CD14-positive monocyte (primary cell): Measurements from ENCODE around the gene GRK5. TPM values are rescaled to one million over a fixed set of nuclear protein-coding genes. Genes with fewer than 3 reads are reported as not detected.

ENCODE experiments used
- DNase-seq, 3 donors: peaks; one replicate each; pipeline ENCODE4 v3.0.0-alpha.2; 2011 to 2022
- H2AFZ ChIP-seq: 2 replicates; pipeline ENCODE4 v1.6.0; 2012; ENCODE audit warnings: mild to moderate bottlenecking, low read depth, low read length, inconsistent platforms; ENCODE audit not compliant: insufficient read depth, poor library complexity, severe bottlenecking
- H3K27ac ChIP-seq, 2 donors: 1 replicate in 1 of 2; 2 replicates in 1 of 2; pipeline ENCODE4 v1.5.1; 2012 to 2013; ENCODE audit warnings: low read length in 2 of 2, control low read depth in 1 of 2, inconsistent platforms in 1 of 2, low read depth in 1 of 2, mild to moderate bottlenecking in 1 of 2
- H3K27me3 ChIP-seq, 2 donors: one replicate each; pipeline versions ENCODE4 v1.6.0 to v1.6.1; 2011 to 2013; ENCODE audit warnings: low read length in 2 of 2; ENCODE audit not compliant: control insufficient read depth in 2 of 2, insufficient read depth in 2 of 2
- H3K36me3 ChIP-seq, 2 donors: replicated peaks in 1 of 2; 1 replicate in 1 of 2; 2 replicates in 1 of 2; pipeline versions ENCODE4 v1.5.1 to v1.6.1; 2012 to 2013; ENCODE audit warnings: low read length in 2 of 2, control low read depth in 1 of 2, inconsistent platforms in 1 of 2, mild to moderate bottlenecking in 1 of 2; ENCODE audit not compliant: insufficient read depth in 2 of 2, control insufficient read depth in 1 of 2
- H3K4me1 ChIP-seq, 2 donors: 1 replicate in 1 of 2; 2 replicates in 1 of 2; pipeline versions ENCODE4 v1.5.1 to v1.6.1; 2012 to 2013; ENCODE audit warnings: low read length in 2 of 2, control low read depth in 1 of 2, inconsistent platforms in 1 of 2, mild to moderate bottlenecking in 1 of 2, moderate library complexity in 1 of 2; ENCODE audit not compliant: insufficient read depth in 2 of 2, control insufficient read depth in 1 of 2
- H3K4me2 ChIP-seq: replicated peaks from 2 replicates; pipeline ENCODE3; 2012; ENCODE audit warnings: low read length, moderate library complexity, mild to moderate bottlenecking; ENCODE audit not compliant: poor library complexity, severe bottlenecking; ENCODE audit errors: extremely low read depth
- H3K4me3 ChIP-seq, 3 experiments: fragments of 200-600 bp in 1 of 3; sonication (generic) in 1 of 3; replicated peaks in 1 of 3; 1 replicate in 2 of 3; 2 replicates in 1 of 3; pipeline ENCODE4 v1.5.1; 2011 to 2013; ENCODE audit warnings: low read length in 3 of 3, mild to moderate bottlenecking in 3 of 3, control low read depth in 2 of 3, low read depth in 2 of 3, inconsistent platforms in 1 of 3, moderate library complexity in 1 of 3
- H3K79me2 ChIP-seq: 2 replicates; pipeline ENCODE4 v1.6.0; 2012; ENCODE audit warnings: mild to moderate bottlenecking, control low read depth, inconsistent platforms, low read length, moderate library complexity; ENCODE audit not compliant: insufficient read depth
- H3K9ac ChIP-seq: 2 replicates; pipeline ENCODE4 v1.6.0; 2017; ENCODE audit warnings: low read length, mild to moderate bottlenecking; ENCODE audit not compliant: insufficient read depth, poor library complexity, severe bottlenecking
- H3K9me3 ChIP-seq, 2 donors: replicated peaks in 1 of 2; 1 replicate in 1 of 2; 2 replicates in 1 of 2; pipeline versions ENCODE4 v1.5.1 to v1.6.1; 2012 to 2013; ENCODE audit warnings: low read length in 2 of 2, control low read depth in 1 of 2; ENCODE audit not compliant: control insufficient read depth in 1 of 2, insufficient read depth in 1 of 2
- H4K20me1 ChIP-seq: 2 replicates; pipeline ENCODE4 v1.6.0; 2012; ENCODE audit warnings: mild to moderate bottlenecking, low read length, control low read depth, moderate library complexity; ENCODE audit not compliant: insufficient read depth
- H3K27ac Mint-ChIP-seq, 7 donors: one replicate each; pipeline ENCODE4 v1.8.0; 2020; ENCODE audit warnings: mild to moderate bottlenecking in 7 of 7, mixed read lengths in 7 of 7, moderate library complexity in 6 of 7, inconsistent platforms in 2 of 7
- H3K27me3 Mint-ChIP-seq, 3 donors: one replicate each; pipeline ENCODE4 v1.8.0; 2021 to 2022; ENCODE audit warnings: low read depth in 3 of 3, mild to moderate bottlenecking in 3 of 3, mixed read lengths in 3 of 3, moderate library complexity in 3 of 3, inconsistent platforms in 1 of 3
- H3K36me3 Mint-ChIP-seq, 2 donors: one replicate each; pipeline ENCODE4 v1.8.0; 2020; ENCODE audit warnings: mixed read lengths in 2 of 2, inconsistent platforms in 1 of 2, mild to moderate bottlenecking in 1 of 2
- H3K4me1 Mint-ChIP-seq: one replicate; pipeline ENCODE4 v1.8.0; 2020; ENCODE audit warnings: mild to moderate bottlenecking, mixed read lengths
- H3K4me3 Mint-ChIP-seq, 2 donors: one replicate each; pipeline ENCODE4 v1.8.0; 2020; ENCODE audit warnings: mild to moderate bottlenecking in 2 of 2, mixed read lengths in 2 of 2, moderate library complexity in 1 of 2
- H3K9me3 Mint-ChIP-seq, 7 donors: one replicate each; pipeline ENCODE4 v1.8.0; 2020 to 2022; ENCODE audit warnings: mixed read lengths in 7 of 7, mild to moderate bottlenecking in 6 of 7, moderate library complexity in 6 of 7, inconsistent platforms in 2 of 7
- WGBS: methylation state at CpG from one replicate; pipeline ENCODE4 v1.1.5; 2013; ENCODE audit warnings: missing lambda C conversion rate; ENCODE audit not compliant: insufficient coverage; 5-methylcytosine and 5-hydroxymethylcytosine counted together
- intact Hi-C, 2 donors: fragments of 100-400 bp; cut with micrococcal nuclease; formaldehyde crosslinking; loops; one replicate each; pipeline versions ENCODE4 v1.15.0 to v1.15.1; 2023
- polyA plus RNA-seq, 3 donors: library from polyadenylated mRNA; depleted of rRNA in 1 of 3; unstranded in 2 of 3; stranded (reverse) in 1 of 3; fragments of 300-500 nt in 2 of 3; fragments of >200 nt in 1 of 3; fragmentation: Illumina TruSeq in 2 of 3; gene quantifications; 1 replicate in 2 of 3; 2 replicates in 1 of 3; pipeline ENCODE4 v1.2.3, GENCODE V29; 2012 to 2021
- TF ChIP-seq, protein P1 (sequence below): fragments of 200-600 bp; IDR thresholded peaks from one replicate; pipeline ENCODE4 v1.8.0; 2022; ENCODE audit warnings: antibody characterized with exemption, mild to moderate bottlenecking

The GRK5 gene
- polyA plus RNA-seq, 3 donors = 1.2 to 6.5 (median 2.8) TPM

- H3K4me3 Mint-ChIP-seq = no peak overlapping the region
- peak overlapping the region in 1 of 7 donors; percentile 23 for H3K27ac Mint-ChIP-seq
- Histone ChIP-seq H3K27me3 (peaks cover 0 to 3% of the 10 kb centered on the region in 2 donors), H3K9ac (no peak overlapping the region), H2AFZ (no peak overlapping the region), H3K4me1 (peaks cover 0 to 21% of the 10 kb centered on the region in 2 donors), H3K27ac (no peak overlapping the region), H3K36me3 (no peaks in the 10 kb centered on the region), H3K4me2 (no peak overlapping the region), H3K4me3 (no peak overlapping the region), H3K79me2 (no peaks in the 10 kb centered on the region), H4K20me1 (peaks cover 86% of the 10 kb centered on the region), H3K9me3 (no peaks in the 10 kb centered on the region)
- intact Hi-C loops = no loop called here
- no peak for DNase-seq
- WGBS = 97% methylated on average over 6 of the region's 7 CpGs
- peaks cover 10 to 43% (median 31%) of the 10 kb centered on the region in 3 donors for H3K27me3 Mint-ChIP-seq
- peaks cover 0 to 3% of the 10 kb centered on the region in 2 donors for H3K36me3 Mint-ChIP-seq
- peaks cover 0 to 6% (median 2%) of the 10 kb centered on the region in 7 donors for H3K9me3 Mint-ChIP-seq
- TF ChIP-seq, protein P1, sequence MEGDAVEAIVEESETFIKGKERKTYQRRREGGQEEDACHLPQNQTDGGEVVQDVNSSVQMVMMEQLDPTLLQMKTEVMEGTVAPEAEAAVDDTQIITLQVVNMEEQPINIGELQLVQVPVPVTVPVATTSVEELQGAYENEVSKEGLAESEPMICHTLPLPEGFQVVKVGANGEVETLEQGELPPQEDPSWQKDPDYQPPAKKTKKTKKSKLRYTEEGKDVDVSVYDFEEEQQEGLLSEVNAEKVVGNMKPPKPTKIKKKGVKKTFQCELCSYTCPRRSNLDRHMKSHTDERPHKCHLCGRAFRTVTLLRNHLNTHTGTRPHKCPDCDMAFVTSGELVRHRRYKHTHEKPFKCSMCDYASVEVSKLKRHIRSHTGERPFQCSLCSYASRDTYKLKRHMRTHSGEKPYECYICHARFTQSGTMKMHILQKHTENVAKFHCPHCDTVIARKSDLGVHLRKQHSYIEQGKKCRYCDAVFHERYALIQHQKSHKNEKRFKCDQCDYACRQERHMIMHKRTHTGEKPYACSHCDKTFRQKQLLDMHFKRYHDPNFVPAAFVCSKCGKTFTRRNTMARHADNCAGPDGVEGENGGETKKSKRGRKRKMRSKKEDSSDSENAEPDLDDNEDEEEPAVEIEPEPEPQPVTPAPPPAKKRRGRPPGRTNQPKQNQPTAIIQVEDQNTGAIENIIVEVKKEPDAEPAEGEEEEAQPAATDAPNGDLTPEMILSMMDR = no peak
- peaks cover 33% of the 10 kb centered on the region for H3K4me1 Mint-ChIP-seq
Measured at GRCh38 chr10:119314486-119314885, 107.1 kb downstream of the GRK5 start.

DNA sequence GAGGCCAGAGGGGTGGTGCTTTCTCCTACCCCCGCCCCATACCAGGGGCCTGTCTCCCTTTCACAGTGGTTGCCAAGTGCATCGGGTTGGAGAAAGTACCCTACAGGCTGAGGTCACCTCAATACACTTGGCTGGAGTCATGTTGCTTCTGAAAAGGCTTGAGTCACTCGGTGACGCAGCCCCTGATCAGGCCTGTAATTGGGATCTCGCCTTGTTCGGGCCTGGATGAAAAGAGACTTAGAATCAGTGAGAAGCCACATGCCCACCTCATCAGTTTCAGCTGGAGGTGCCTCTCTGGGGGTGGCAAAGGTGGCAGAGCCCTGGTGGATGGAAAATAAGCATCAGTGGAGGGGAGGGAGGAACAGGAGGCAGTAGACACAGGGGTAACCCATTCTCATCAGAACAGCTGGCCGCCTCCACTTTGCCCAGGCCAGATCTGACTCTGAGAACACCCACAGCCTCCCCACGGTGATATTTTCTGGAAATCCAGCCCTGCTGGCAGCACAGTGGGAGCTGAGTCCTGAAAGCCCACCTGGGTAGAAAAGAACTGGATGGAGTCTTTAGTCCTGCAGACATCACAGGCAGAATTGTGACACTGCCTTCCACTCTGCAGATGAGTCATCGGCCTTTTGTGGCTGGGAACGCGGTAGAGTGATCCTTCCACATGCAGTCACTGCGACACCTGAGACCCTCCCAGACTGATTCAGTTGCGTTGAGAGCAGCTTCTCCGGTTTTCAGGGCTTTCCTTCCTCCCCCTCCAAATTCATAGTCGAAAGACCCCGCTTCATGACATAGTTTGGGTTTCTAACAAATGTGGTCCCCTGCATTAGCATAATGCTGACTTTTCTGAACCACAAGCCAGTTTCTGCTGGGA, 108.0 kb downstream of the GRK5 start:
- peak; percentile 39 to 74 (median 70) for DNase-seq
- Histone ChIP-seq H3K36me3 (no peaks in the 10 kb centered on the region), H3K4me1 (peaks cover 0 to 22% of the 10 kb centered on the region in 2 donors), H4K20me1 (peaks cover 85% of the 10 kb centered on the region), H3K27ac (peak overlapping the region in 1 of 2 donors; percentile 20), H3K9me3 (no peaks in the 10 kb centered on the region), H3K79me2 (no peaks in the 10 kb centered on the region), H3K4me2 (no peak overlapping the region), H3K4me3 (no peak overlapping the region), H2AFZ (no peak overlapping the region), H3K27me3 (peaks cover 0 to 3% of the 10 kb centered on the region in 2 donors), H3K9ac (no peak overlapping the region)
- TF ChIP-seq, protein P1 = no peak
- Mint-ChIP-seq H3K4me3 (peak overlapping the region in 1 of 2 donors; percentile 26), H3K27me3 (peaks cover 10 to 41% (median 31%) of the 10 kb centered on the region in 3 donors), H3K27ac (peak overlapping the region in 3 of 7 donors; percentile 12 to 77 (median 64)), H3K9me3 (peaks cover 0 to 6% (median 2%) of the 10 kb centered on the region in 7 donors), H3K36me3 (peaks cover 0 to 3% of the 10 kb centered on the region in 2 donors), H3K4me1 (peaks cover 35% of the 10 kb centered on the region)
- intact Hi-C loops = no loop called here
- 45% methylated on average over 11 of the region's 16 CpGs for WGBS
